Right cardiac atrium (tissue), 5 donors: ENCODE measurements around the gene OXCT2. TPM values are rescaled to one million over a fixed set of nuclear protein-coding genes. Genes with fewer than 3 reads are reported as not detected.
"Not testable (repeated sequence)": the region's sequence is repeated elsewhere in the genome, so short reads cannot be mapped to it uniquely, and the experiment has no call there.

ENCODE experiments used
- ATAC-seq, 2 donors: fragments of 200-7000 bp; cut with Tn5 transposase; one replicate each; pipeline versions ENCODE4 v1.8.0 to v1.9.1; 2020; ENCODE audit warnings: moderate library complexity in 2 of 2, mild to moderate bottlenecking in 1 of 2
- DNase-seq, 3 donors: peaks; one replicate each; pipeline ENCODE4 v3.0.0-alpha.2; 2020
- H3K27ac ChIP-seq: one replicate; pipeline ENCODE4 v1.5.1; 2013; ENCODE audit warnings: mild to moderate bottlenecking, low read length, control low read depth, moderate library complexity
- H3K27me3 ChIP-seq: one replicate; pipeline ENCODE4 v1.6.1; 2013; ENCODE audit not compliant: control insufficient read depth, insufficient read depth
- H3K4me1 ChIP-seq: one replicate; pipeline ENCODE4 v1.6.1; 2013; ENCODE audit warnings: low read length; ENCODE audit not compliant: control insufficient read depth, insufficient read depth
- H3K4me3 ChIP-seq: one replicate; pipeline ENCODE4 v1.5.1; 2013; ENCODE audit warnings: low read length, control low read depth
- H3K9me3 ChIP-seq: one replicate; pipeline ENCODE4 v1.6.1; 2013; ENCODE audit warnings: low read length; ENCODE audit not compliant: control insufficient read depth
- WGBS: extraction: QIAGEN DNeasy Blood & Tissue Kit; methylation state at CpG from one replicate; pipeline ENCODE4 v1.1.7; 2013; 5-methylcytosine and 5-hydroxymethylcytosine counted together
- intact Hi-C, 4 donors: fragments of 100-400 bp; cut with DNase I; formaldehyde crosslinking; loops; one replicate each; pipeline versions ENCODE4 v1.11.0 to v1.14.0; 2022 to 2023
- polyA plus RNA-seq: library from polyadenylated mRNA; stranded (reverse); fragments of 200-250 nt; gene quantifications from one replicate; pipeline ENCODE4 v1.2.3, GENCODE V29; 2013
- total RNA-seq, 4 donors: library from RNA; stranded (reverse); fragmentation: NEBNext Ultra II Directional; extraction: Animal tissue kit (Norgen Biotek cat#: 25700); gene quantifications; one replicate each; pipeline ENCODE4 v1.2.1, GENCODE V29; 2021
- donor health status: healthy with polysubstance abuse.
- donor health status: DM: no; HTN: yes; CAD: no.
- donor health status: DM: no; HTN: no; CAD: no.
- donor health status: DM: no; HTN: yes; CAD: no; lungs with severe emphysema.
- donor health status: DM: yes; HTN: yes; CAD: no.

OXCT2 gene
- total and polyA plus RNA-seq, 5 donors, result 4.3 to 21.2 (median 8.1) TPM

DNA sequence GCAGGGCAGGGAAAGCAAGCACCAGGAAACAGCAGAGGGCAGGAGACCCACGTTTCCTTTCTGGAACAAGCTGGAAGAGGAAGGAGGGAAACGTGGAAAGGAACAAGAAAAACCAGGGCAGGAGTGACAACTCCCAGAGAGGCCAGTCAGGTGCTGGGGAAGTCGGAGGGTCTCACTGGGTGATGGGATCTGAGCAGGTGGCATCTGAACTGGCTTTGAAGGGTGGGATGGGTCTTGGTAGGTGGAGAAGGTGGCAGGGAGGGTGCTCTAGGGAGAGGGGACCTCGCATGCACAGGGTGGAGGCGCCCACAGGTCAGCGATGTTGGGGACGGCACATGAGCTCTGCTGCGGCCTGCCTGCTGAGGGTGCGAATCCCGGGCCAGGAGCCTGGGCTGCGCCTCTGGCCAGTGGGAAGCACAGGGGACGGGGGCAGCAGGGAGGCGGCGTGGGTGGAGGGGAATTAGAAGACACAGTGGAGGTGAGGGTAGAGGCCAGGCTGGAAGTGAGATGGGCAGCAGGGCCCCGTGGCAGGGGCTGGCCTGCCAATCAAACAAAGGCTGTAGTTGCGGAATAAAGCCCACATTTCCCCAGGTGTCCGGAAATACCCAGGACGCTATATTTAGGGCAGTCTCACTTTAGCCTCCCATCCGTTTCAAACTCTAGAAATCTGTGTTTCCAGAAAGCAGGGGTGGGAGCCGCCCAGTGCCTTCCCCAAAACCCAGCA is 4.7 kb upstream of the OXCT2 start:
- 80% methylated on average over 15 of the region's 20 CpGs for WGBS
- H3K4me3 ChIP-seq, H3K27ac ChIP-seq, H3K4me1 ChIP-seq, DNase-seq, H3K27me3 ChIP-seq, H3K9me3 ChIP-seq, intact Hi-C loops: not testable (repeated sequence)
- ATAC-seq, result peak in 1 of 2 donors; percentile 13

DNA sequence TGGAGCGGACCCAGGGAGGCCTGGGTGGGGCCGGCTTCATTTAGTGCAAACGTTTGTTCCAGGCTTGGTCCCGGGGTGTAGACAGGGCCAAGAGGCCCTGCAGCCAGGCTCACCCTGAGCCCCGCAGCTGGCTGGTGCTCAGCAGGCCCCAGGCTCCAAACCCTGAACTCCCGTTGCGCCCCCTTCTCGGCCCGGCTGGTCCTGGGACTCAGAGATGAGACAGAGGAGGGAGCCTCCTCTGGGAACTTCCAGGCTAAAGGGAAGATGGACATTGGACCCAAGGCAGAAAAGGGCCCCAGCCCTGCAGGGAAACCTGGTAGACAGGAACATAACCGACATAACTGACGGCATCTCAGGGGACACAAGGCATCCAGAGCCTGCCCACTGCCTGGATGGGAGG is 4.0 kb upstream of the OXCT2 start:
- ATAC-seq, DNase-seq, H3K27me3 ChIP-seq, H3K9me3 ChIP-seq, intact Hi-C loops, H3K4me1 ChIP-seq, H3K4me3 ChIP-seq, H3K27ac ChIP-seq: not testable (repeated sequence)
- WGBS, result 84% methylated on average over 11 of the region's 11 CpGs

DNA sequence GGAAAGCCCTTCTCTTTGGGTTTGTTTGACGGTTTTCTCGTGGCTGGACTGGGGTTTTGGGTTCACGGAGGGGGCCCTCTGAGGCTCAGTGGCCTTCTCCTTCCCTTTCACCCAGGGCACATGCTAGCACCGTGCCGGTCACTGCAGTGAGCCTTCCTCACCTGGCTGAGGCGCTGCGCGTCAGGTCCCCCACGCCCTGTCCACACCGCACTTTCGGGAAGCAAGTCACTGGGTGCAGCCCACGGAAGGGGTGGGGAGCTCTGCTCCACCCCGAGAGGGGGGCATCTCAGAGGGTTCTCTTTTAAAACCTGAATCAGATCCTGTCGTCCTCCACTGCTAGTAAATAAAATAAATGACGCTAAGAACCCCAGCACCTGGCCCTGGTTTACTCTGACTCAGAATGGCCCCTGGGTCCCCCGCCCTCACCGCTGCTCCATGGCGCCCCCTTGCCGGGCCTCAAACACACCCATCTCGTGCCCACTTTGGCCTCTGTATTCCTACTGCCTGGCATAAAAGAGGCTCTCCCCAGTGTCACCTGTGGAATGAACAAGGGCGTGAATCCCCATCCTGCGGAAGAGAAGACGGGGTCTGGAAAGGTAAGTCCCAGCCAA is 2.3 kb upstream of the OXCT2 start:
- 14% methylated on average over 3 of the region's 23 CpGs for WGBS

DNA sequence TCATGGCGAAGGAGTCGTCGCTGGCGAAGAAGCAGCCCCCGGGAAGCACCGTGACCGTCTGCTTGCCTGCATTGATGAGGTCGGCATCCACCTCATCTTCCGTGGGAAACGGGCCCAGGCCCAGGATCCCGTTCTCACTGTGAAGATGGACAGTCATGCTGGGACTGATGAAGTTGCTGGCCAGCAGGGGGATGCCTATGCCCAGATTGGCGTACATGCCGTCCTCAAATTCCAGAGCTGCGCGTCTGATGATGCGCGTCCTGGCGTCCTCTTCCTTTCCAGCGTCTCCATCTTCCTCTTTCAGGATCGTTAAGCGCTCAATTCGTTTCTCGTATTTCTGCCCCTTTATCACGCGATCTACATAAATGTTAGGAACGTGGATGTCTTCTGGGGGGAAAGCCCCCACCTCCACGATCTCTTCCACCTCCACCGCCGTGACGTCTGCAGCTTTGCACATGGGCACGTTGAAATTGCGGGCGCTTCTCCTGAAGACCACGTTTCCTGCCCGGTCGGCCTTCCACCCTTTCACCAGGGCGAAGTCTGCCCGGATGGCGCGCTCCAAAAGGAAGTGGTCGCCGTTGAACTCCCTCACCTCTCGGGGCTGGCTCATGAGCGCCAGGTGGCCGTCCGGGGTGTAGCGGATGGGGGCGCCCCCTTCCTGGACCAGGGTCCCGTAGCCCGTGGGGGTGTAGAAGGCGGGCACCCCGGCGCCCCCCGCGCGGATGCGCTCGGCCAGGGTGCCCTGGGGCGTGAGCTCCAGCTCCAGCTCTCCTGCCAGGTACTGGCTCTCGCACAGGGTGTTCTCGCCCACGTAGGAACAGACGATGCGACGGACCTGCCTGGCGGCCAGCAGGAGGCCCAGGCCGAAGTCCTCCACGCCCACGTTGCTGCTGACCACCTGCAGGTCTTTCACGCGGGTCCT is 787 bp downstream of the OXCT2 start:
- H3K27ac ChIP-seq, DNase-seq, H3K9me3 ChIP-seq, intact Hi-C loops, H3K27me3 ChIP-seq, H3K4me1 ChIP-seq, H3K4me3 ChIP-seq: not testable (repeated sequence)
- 5% methylated on average over 21 of the region's 71 CpGs for WGBS
- ATAC-seq, result peak; percentile 50 to 66

More for the DNA sequence above, 2.3 kb upstream of the OXCT2 start:
- DNase-seq, H3K4me1 ChIP-seq, H3K4me3 ChIP-seq, H3K27ac ChIP-seq, ATAC-seq, H3K27me3 ChIP-seq, H3K9me3 ChIP-seq, intact Hi-C loops: not testable (repeated sequence)

DNA sequence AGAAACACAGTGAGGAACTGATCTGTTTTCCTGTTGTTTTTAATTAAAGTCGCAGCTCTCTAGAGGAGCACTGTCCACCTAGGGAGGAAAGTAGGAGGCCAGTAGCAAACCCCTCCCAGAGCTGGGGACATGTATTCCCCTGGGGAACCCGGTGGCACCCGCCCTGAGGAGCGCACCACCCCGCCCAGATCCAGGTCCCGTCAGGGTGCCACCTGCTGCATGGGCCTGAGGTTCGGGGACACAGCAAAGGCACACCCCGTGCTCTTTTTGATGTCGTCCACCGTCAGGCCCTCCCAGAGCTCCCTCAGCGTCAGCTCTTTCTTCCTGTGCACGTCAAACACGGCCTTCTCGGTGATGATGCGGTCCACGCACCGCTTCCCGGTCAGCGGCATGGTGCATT is 1.6 kb downstream of the OXCT2 start:
- DNase-seq, intact Hi-C loops, H3K4me3 ChIP-seq, H3K9me3 ChIP-seq, H3K27ac ChIP-seq, H3K4me1 ChIP-seq, H3K27me3 ChIP-seq: not testable (repeated sequence)
- ATAC-seq, result peak in 1 of 2 donors; percentile 9
- WGBS, result 84% methylated on average over 18 of the region's 19 CpGs

DNA sequence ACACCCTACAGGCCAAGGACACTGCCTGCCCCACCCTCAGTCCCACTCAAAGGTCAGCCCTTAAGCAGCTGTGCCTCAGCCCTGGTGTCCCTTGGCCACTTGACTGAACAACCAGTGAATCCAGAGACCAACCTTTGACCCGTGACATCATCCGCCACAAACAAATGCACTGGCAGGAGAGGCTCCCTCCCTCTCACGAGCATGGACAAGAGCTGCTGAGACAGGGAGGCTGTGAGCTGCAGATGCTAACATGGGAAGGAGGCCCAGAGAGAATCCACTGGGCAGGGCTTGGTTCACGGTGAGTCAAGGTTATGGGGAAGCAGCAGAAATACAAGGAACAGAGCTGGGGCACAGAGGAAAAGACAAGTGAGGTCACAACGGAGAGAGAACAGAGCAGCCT is 4.7 kb downstream of the OXCT2 start:
- H3K27ac ChIP-seq, H3K4me3 ChIP-seq, ATAC-seq, intact Hi-C loops, DNase-seq, H3K9me3 ChIP-seq, H3K4me1 ChIP-seq, H3K27me3 ChIP-seq: not testable (repeated sequence)
- WGBS, result 64% methylated on average over 1 of the region's 5 CpGs

DNA sequence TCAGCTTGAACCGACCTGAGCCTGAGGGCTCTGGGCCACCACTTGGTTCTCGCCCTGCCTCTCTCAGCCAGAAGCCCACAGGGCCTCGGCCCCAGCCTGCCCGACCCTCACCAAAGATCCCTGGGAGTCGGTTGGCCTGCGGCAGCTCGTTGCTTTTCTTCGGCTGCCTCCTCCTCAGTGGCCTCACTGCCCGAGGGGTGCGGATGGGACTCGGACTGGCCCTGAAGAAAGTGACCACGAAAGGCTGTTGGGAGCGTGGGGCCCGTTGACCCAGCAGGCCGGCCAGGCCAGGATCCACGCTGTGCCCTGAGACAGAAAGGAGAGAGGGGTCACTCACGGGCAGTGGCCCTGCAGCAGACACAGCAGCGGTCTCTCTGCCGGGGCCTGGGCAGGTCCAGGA is 6.6 kb downstream of the OXCT2 start:
- 88% methylated on average over 13 of the region's 19 CpGs for WGBS
- H3K4me3 ChIP-seq, intact Hi-C loops, H3K9me3 ChIP-seq, H3K27me3 ChIP-seq, H3K27ac ChIP-seq, DNase-seq, H3K4me1 ChIP-seq: not testable (repeated sequence)
- peak; percentile 6 to 38 for ATAC-seq

DNA sequence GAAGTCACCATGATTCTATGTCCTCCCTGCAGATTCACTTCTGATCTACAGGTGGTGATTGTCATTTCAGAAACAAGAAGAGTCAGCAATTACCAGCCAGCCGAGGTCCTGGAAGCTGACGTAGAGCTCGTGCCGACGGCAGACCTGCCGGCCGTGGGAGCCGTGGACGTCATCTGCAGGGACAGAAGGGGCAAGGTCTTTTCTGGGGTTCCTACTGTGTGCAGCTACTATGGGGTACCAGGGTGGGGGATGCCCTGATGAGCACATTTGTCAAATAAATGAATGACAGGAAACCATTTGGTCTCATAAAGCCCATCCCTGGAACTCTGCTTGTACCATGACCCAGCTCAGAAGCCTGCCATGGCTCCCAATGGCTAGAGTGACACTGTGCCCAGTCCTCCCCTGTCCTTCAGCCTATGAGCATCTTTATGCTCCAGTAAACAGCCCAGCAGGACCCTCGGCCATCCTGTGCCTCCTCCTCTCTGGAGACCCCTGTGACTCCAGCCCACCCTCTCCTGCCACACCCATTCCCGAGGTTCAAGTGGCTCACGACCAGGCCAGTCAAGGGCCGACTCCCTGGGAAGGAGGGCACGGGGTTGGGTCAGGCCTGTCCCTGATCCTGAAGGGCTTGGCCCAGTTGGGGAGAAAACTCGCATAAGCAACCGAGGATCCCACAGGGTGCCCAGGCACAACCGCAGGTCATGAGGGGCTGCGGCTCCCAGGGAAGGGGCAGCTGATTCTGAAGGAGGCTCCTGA is 7.4 kb downstream of the OXCT2 start:
- H3K27ac ChIP-seq, DNase-seq, H3K27me3 ChIP-seq, H3K9me3 ChIP-seq, H3K4me1 ChIP-seq, intact Hi-C loops, H3K4me3 ChIP-seq: not testable (repeated sequence)
- 79% methylated on average over 15 of the region's 18 CpGs for WGBS
- ATAC-seq, result peak in 1 of 2 donors; percentile 16

DNA sequence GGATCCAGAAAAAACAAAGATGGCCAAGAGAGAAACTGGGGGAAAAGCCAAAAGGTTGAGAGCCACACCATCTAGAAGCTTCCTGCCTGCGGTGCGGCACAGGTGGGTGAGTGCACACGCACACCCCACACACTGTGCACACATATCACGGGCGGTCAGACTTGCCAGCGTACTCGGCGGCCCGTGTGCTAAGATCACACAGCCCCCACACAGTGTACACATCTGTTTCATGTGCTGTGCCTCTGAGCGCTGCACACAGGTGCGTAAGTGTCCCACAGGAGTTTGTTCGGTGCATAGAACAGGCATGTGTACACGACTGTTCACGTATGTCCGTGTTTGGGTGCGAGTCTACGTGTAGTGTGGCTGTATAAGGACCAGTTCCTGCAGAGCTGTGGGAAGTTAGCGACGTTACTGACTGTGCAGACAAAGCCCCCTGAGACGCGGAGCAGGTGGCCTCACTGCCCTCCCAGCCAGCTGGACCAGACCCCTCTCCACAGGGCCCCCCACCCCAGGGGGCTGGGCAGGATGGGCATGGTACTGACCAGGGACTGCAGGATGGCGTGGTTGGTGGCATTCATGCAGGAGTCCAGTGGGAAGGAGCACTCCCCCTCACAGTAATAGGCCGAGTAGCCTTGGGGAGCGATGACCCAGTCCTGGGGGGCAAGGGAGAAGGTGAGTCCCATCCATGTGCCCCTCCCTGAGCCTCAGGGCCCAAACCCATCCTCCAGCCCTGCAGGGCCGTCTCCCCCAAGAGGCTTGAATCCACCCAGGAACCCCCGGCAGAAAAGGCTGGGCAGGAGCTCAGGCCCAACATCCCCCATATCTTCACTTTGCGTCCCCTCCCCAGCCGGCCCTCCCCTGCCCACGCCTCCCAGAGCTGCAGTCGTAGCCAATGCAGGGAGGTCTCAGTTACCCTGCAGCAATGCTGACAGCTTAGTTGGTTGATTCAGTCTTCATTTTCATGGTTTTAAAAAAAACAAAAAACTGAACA is 8.3 kb downstream of the OXCT2 start:
- H3K27ac ChIP-seq, result no peak overlapping the region
- intact Hi-C loops, result no loop called here
- H3K27me3 ChIP-seq, result no peaks in the 10 kb centered on the region
- no peak for ATAC-seq
- no peak for DNase-seq
- WGBS, result 86% methylated on average over 30 of the region's 30 CpGs
- H3K4me1 ChIP-seq, result no peaks in the 10 kb centered on the region
- H3K9me3 ChIP-seq, result no peaks in the 10 kb centered on the region
- H3K4me3 ChIP-seq, result no peak overlapping the region
